SIG-M5 (cell line): ENCODE measurements around the gene ANKRD9.

ENCODE experiments used
- DNase-seq: peaks from one replicate; lab custom pipeline; 2025; lab: John Stamatoyannopoulos, UW

ANKRD9 gene

GRCh38 chr14:102497998-102498677 is 11.4 kb downstream of the ANKRD9 start:
- DNase-seq, result no peak

- no peak for DNase-seq
Observed at GRCh38 chr14:102496958-102497744, 12.4 kb downstream of the ANKRD9 start.

- no peak for DNase-seq
Observed at GRCh38 chr14:102496331-102496691, 13.3 kb downstream of the ANKRD9 start.

GRCh38 chr14:102495491-102496330 is 13.9 kb downstream of the ANKRD9 start:
- DNase-seq, result no peak

GRCh38 chr14:102493585-102493984 is 16.0 kb downstream of the ANKRD9 start:
- no peak for DNase-seq

- DNase-seq, result no peak
Observed at GRCh38 chr14:102493096-102493495, 16.5 kb downstream of the ANKRD9 start.

GRCh38 chr14:102492531-102492910 is 17.1 kb downstream of the ANKRD9 start:
- no peak for DNase-seq

GRCh38 chr14:102491786-102492530 is 17.6 kb downstream of the ANKRD9 start:
- DNase-seq, result no peak

GRCh38 chr14:102491366-102491765 is 18.2 kb downstream of the ANKRD9 start:
- no peak for DNase-seq

GRCh38 chr14:102490456-102490855 is 19.1 kb downstream of the ANKRD9 start:
- DNase-seq, result no peak

- DNase-seq, result no peak
Observed at GRCh38 chr14:102487204-102487577, 22.4 kb downstream of the ANKRD9 start.

GRCh38 chr14:102486513-102487203 is 22.9 kb downstream of the ANKRD9 start:
- no peak for DNase-seq

- DNase-seq, result no peak
Observed at GRCh38 chr14:102485693-102486512, 23.7 kb downstream of the ANKRD9 start.

GRCh38 chr14:102484316-102484715 is 25.3 kb downstream of the ANKRD9 start:
- DNase-seq, result no peak

- no peak for DNase-seq
Observed at GRCh38 chr14:102481791-102482238, 27.8 kb downstream of the ANKRD9 start.

GRCh38 chr14:102481371-102481770 is 28.2 kb downstream of the ANKRD9 start:
- no peak for DNase-seq

- no peak for DNase-seq
Observed at GRCh38 chr14:102479777-102480176, 29.8 kb downstream of the ANKRD9 start.

GRCh38 chr14:102479107-102479506 is 30.5 kb downstream of the ANKRD9 start:
- no peak for DNase-seq

GRCh38 chr14:102474934-102475333 is 34.6 kb downstream of the ANKRD9 start:
- DNase-seq, result no peak

- no peak for DNase-seq
Observed at GRCh38 chr14:102473559-102473958, 36.0 kb downstream of the ANKRD9 start.

- no peak for DNase-seq
Observed at GRCh38 chr14:102472791-102473150, 36.8 kb downstream of the ANKRD9 start.
